Esophagus muscularis mucosa (tissue), 4 donors: ENCODE results near the gene KRT8. TPM values are rescaled to one million over a fixed set of nuclear protein-coding genes. Genes with fewer than 3 reads are reported as not detected.

Experiments
- DNase-seq: peaks from one replicate; pipeline ENCODE4 v3.0.0-alpha.2; 2017; ENCODE audit errors: extremely low spot score
- H3K27ac ChIP-seq, 4 donors: fragments of 200-600 bp; sonication (generic); replicated peaks in 1 of 4; 1 replicate in 3 of 4; 2 replicates in 1 of 4; pipeline ENCODE4 v1.5.1; 2016 to 2019; ENCODE audit warnings: mild to moderate bottlenecking in 1 of 4
- H3K27me3 ChIP-seq, 4 donors: fragments of 200-600 bp; sonication (generic); one replicate each; pipeline versions ENCODE4 v1.5.1 to v1.6.0; 2016 to 2019
- H3K36me3 ChIP-seq, 4 donors: fragments of 200-600 bp; sonication (generic); one replicate each; pipeline ENCODE4 v1.5.1; 2016 to 2019
- H3K4me1 ChIP-seq, 4 donors: fragments of 200-600 bp; sonication (generic); one replicate each; pipeline ENCODE4 v1.5.1; 2016 to 2019
- H3K4me3 ChIP-seq, 4 donors: fragments of 200-600 bp; sonication (generic); 1 replicate in 2 of 4; 2 replicates in 2 of 4; pipeline ENCODE4 v1.5.1; 2016 to 2019; ENCODE audit warnings: mild to moderate bottlenecking in 4 of 4, moderate library complexity in 1 of 4
- H3K9me3 ChIP-seq, 4 donors: fragments of 200-600 bp; sonication (generic); 1 replicate in 3 of 4; 2 replicates in 1 of 4; pipeline ENCODE4 v1.5.1; 2016 to 2019
- CTCF ChIP-seq, 3 experiments: fragments of 200-600 bp in 2 of 3; fragments of 450-650 bp in 1 of 3; sonication (generic) in 2 of 3; IDR thresholded peaks; one replicate each; pipeline ENCODE4 v1.5.1; 2017 to 2019; ENCODE audit warnings: antibody characterized with exemption in 3 of 3, mild to moderate bottlenecking in 2 of 3, moderate library complexity in 1 of 3
- EP300 ChIP-seq: sonication (generic); formaldehyde crosslinking; IDR thresholded peaks from one replicate; pipeline ENCODE4 v1.6.1; 2017; ENCODE audit warnings: antibody characterized with exemption
- POLR2A ChIP-seq: fragments of 450-650 bp; IDR thresholded peaks from one replicate; pipeline ENCODE4 v1.6.1; 2017; ENCODE audit warnings: antibody characterized with exemption, moderate library complexity, mild to moderate bottlenecking, low read depth
- POLR2AphosphoS5 ChIP-seq, 2 donors: sonication (generic); formaldehyde crosslinking; IDR thresholded peaks; one replicate each; pipeline ENCODE4 v1.6.1; 2017; ENCODE audit warnings: antibody characterized with exemption in 2 of 2
- WGBS: methylation state at CpG from one replicate; pipeline ENCODE4 v1.1.5; 2018; 5-methylcytosine and 5-hydroxymethylcytosine counted together
- intact Hi-C: fragments of 100-400 bp; cut with DNase I; formaldehyde crosslinking; loops from one replicate; pipeline ENCODE4 v1.15.1; 2023
- total RNA-seq, 4 donors: library from RNA; depleted of rRNA; stranded (reverse); fragments of >200 nt; gene quantifications; one replicate each; pipeline versions ENCODE4 v1.1.0 to v1.2.1, GENCODE V29; 2016

KRT8 gene
- total RNA-seq, 4 donors from 2014 or later = 136 to 508 (median 387) TPM

DNA sequence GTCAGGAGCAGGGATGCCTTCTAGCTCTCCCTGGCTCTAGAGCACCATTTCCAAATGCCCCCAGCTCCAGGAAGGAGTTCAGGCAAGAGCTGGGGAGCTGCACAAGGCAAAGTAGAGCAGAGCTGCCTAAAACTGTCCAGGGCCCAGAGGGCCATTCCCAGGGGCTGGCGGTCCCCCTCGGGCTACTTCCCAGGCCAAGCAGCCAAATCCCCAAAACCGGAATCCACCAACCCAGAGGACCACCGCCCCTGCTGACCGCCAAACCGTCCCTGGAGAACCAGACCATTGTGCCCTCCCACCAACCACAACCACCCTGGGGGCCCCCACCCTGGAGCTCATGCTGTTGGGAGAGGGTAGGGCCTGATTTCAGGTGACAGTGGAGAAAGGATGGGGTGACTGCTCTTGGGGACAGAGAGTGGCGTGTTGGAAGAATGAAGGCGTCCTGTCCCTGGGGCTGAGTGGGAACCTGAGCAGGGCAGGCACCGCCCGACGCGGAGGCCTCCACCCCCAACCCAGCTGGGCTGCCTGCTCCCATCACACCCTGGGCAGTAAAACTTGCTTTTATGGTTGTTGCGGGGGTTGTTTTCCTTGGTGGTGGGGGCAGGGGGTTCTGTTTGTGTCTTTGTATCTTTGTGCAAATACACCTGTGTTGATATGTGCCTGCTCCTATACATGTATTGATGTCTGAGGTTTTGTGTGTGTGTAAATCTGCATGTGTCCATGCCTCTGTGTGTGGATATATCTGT is 32.1 kb downstream of the KRT8 start:
- peak overlapping the region in 2 of 4 donors; percentile 6 to 81 for H3K27ac ChIP-seq
- WGBS = 100% methylated on average over 1 of the region's 13 CpGs
- H3K4me3 ChIP-seq = no peak overlapping the region
- intact Hi-C loops = no loop called here
- H3K4me1 ChIP-seq = peaks cover 29 to 43% (median 34%) of the 10 kb centered on the region in 4 donors
- H3K27me3 ChIP-seq = no peaks in the 10 kb centered on the region
- H3K9me3 ChIP-seq = no peaks in the 10 kb centered on the region
- no peak for TF ChIP-seq POLR2A
- no peak for TF ChIP-seq CTCF (IDR thresholded peaks at IDR 0.05)
- no peak for TF ChIP-seq POLR2AphosphoS5 (IDR thresholded peaks at IDR 0.05)
- no peak for TF ChIP-seq EP300
- no peak for DNase-seq
- H3K36me3 ChIP-seq = no peaks in the 10 kb centered on the region

DNA sequence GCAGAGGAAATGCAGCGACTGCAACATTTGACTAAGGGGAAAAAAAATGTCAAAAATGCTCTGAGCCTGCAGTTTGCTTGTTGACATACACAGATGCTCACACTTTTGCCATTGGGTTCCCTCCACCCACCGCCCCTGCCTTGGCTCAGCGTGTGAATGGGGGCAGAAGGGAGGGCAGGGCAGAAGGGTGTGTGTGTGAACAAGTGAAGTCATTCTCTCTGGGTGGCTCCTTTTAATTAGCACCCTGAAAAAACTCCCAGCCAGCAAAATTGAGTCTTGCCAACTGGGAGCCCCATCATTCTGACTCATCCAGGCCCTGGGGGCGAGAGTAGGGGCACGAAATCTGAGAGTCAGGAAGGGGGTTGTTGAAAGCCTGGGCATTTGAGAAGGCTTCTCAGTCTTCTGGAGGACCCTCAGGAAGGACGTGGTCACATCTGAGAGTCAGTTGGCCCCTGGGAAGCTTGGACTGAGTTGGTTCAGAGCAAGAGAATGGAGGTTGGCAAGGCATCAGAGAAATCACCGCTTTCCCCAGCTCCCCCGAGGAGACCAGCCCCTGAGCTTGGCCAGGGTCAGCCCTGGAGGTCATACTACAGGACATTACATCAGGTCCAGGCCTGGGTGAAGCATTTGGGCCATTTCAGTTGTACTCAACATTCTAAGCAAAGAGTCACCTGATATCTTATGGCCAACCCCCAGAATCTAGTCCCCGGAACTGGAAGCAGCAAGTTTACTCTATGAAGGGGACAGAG is 33.4 kb downstream of the KRT8 start:
- TF ChIP-seq EP300 (no peak), CTCF (IDR thresholded peaks at IDR 0.05) (no peak), POLR2AphosphoS5 (IDR thresholded peaks at IDR 0.05) (peak; percentile 20 to 23)
- 57% methylated on average over 8 of the region's 9 CpGs for WGBS
- Histone ChIP-seq H3K4me1 (peaks cover 29 to 43% (median 34%) of the 10 kb centered on the region in 4 donors), H3K27ac (peak overlapping the region; percentile 32 to 62 (median 54)), H3K36me3 (no peaks in the 10 kb centered on the region), H3K9me3 (no peaks in the 10 kb centered on the region), H3K4me3 (no peak overlapping the region), H3K27me3 (no peaks in the 10 kb centered on the region)
- DNase-seq = no peak
- intact Hi-C loops = no loop called here

DNA sequence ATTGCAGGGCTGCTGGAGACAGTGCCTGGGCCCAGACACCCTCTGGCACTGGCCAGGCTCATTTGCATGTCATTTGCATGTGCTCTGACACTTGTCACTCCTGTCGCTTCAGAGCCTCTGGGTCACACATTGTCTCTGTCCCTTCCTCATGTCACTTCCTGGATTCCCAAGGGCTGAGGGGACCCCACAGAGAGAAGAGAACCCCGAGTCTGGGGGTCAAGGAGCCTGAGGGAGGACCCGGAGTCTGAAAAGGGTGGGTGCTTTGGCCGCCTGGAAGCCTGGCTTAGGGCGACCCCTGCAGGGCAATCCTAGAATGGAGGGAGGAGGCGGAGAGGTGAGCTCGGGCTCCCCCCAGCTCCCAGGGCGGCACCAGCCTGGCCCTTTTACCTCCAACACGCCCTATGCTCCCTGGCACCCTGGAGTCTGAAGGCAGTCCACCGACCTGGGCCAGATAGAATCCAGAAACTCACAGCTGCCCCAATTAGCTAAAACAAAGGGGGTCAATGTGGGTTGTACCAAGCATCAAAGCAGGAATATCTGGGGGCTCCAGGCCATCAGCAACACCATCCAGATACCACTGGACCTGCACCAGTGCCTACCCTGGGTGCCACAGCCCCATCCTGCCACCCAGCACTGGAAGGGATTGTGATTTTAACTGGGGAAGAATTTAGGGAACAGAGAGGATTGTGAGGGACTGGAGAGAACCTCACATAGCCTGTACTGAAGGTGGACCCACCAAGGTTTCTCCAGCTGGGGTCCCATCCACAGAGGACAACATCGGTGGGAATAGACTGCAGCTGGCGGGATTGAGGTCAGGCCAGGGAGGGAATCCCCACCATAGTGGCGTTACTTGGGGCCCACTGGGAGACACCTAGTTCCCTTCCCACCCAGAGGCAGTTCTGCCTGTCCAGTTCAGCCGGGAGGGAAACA is 34.2 kb downstream of the KRT8 start:
- TF ChIP-seq POLR2A (no peak), CTCF (IDR thresholded peaks at IDR 0.05) (peak; percentile 54 to 69 (median 69))
- peak overlapping the region in 3 of 4 donors; percentile 36 to 55 (median 52) for H3K27ac ChIP-seq
- H3K36me3 ChIP-seq = no peaks in the 10 kb centered on the region
- H3K4me1 ChIP-seq = peaks cover 29 to 43% (median 34%) of the 10 kb centered on the region in 4 donors
- WGBS = 35% methylated on average over 12 of the region's 14 CpGs
- no peaks in the 10 kb centered on the region for H3K27me3 ChIP-seq
- DNase-seq = no peak
- intact Hi-C loops = no loop called here
- no peaks in the 10 kb centered on the region for H3K9me3 ChIP-seq
- no peak overlapping the region for H3K4me3 ChIP-seq

GRCh38 chr12:52867642-52868041 is 37.2 kb downstream of the KRT8 start:
- TF ChIP-seq POLR2AphosphoS5 (IDR thresholded peaks at IDR 0.05) (no peak), CTCF (IDR thresholded peaks at IDR 0.05) (no peak), POLR2A (no peak), EP300 (no peak)
- H3K4me3 ChIP-seq = no peak overlapping the region
- H3K4me1 ChIP-seq = peaks cover 16 to 22% (median 20%) of the 10 kb centered on the region in 4 donors
- intact Hi-C loops = no loop called here
- WGBS = 55% methylated on average over 6 of the region's 9 CpGs
- H3K27me3 ChIP-seq = no peaks in the 10 kb centered on the region
- DNase-seq = no peak
- no peak overlapping the region for H3K27ac ChIP-seq
- H3K36me3 ChIP-seq = no peaks in the 10 kb centered on the region
- no peaks in the 10 kb centered on the region for H3K9me3 ChIP-seq
